ENCODE measurements around the gene PPP1R15B. TPM values are rescaled to one million over a fixed set of nuclear protein-coding genes. Genes with fewer than 3 reads are reported as not detected.

The PPP1R15B gene
- total RNA-seq, 6 experiments from 2014 or later: 27.4 to 34.8 (median 30.9) TPM

- H3K36me3 Mint-ChIP-seq (ENCODE audit: low read depth): peaks cover 46% of the 10 kb centered on the region
- H3K4me1 Mint-ChIP-seq (ENCODE audit: low read depth): peaks cover 12% of the 10 kb centered on the region
- TF ChIP-seq, protein P1, sequence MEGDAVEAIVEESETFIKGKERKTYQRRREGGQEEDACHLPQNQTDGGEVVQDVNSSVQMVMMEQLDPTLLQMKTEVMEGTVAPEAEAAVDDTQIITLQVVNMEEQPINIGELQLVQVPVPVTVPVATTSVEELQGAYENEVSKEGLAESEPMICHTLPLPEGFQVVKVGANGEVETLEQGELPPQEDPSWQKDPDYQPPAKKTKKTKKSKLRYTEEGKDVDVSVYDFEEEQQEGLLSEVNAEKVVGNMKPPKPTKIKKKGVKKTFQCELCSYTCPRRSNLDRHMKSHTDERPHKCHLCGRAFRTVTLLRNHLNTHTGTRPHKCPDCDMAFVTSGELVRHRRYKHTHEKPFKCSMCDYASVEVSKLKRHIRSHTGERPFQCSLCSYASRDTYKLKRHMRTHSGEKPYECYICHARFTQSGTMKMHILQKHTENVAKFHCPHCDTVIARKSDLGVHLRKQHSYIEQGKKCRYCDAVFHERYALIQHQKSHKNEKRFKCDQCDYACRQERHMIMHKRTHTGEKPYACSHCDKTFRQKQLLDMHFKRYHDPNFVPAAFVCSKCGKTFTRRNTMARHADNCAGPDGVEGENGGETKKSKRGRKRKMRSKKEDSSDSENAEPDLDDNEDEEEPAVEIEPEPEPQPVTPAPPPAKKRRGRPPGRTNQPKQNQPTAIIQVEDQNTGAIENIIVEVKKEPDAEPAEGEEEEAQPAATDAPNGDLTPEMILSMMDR (IDR thresholded peaks at IDR 0.05): no peak
- peaks cover 10% of the 10 kb centered on the region; the same call in 1 of the 2 replicates for H3K27me3 Mint-ChIP-seq (ENCODE audit: insufficient read depth)
- no peaks in the 10 kb centered on the region for H3K9me3 Mint-ChIP-seq
- peak overlapping the region; percentile 99 for H3K4me3 Mint-ChIP-seq
- peak overlapping the region; percentile 99 for H3K27ac Mint-ChIP-seq
- DNase-seq: peak; percentile 15
Observed at GRCh38 chr1:204410688-204411450, 748 bp downstream of the PPP1R15B start.

GRCh38 chr1:204409836-204410687 lies 1.6 kb downstream of the PPP1R15B start:
- Mint-ChIP-seq H3K27ac (peak overlapping the region; percentile 99), H3K9me3 (no peaks in the 10 kb centered on the region), H3K4me3 (peak overlapping the region; percentile 99), H3K4me1 (ENCODE audit: low read depth) (peaks cover 15% of the 10 kb centered on the region), H3K36me3 (ENCODE audit: low read depth) (peaks cover 49% of the 10 kb centered on the region), H3K27me3 (ENCODE audit: insufficient read depth) (peaks cover 10% of the 10 kb centered on the region; the same call in 1 of the 2 replicates)
- TF ChIP-seq, protein P1 (IDR thresholded peaks at IDR 0.05): no peak
- no peak for DNase-seq

GRCh38 chr1:204409123-204409522 lies 2.5 kb downstream of the PPP1R15B start:
- Mint-ChIP-seq H3K27ac (peak overlapping the region; percentile 70), H3K4me1 (ENCODE audit: low read depth) (peaks cover 15% of the 10 kb centered on the region), H3K4me3 (peak overlapping the region; percentile 99), H3K9me3 (no peaks in the 10 kb centered on the region), H3K36me3 (ENCODE audit: low read depth) (peaks cover 49% of the 10 kb centered on the region), H3K27me3 (ENCODE audit: insufficient read depth) (peaks cover 10% of the 10 kb centered on the region; the same call in 1 of the 2 replicates)
- TF ChIP-seq, protein P1 (IDR thresholded peaks at IDR 0.05): no peak
- no peak for DNase-seq

- Mint-ChIP-seq H3K4me1 (ENCODE audit: low read depth) (peaks cover 15% of the 10 kb centered on the region), H3K27ac (peak overlapping the region; percentile 70; the same call in 1 of the 2 replicates), H3K27me3 (ENCODE audit: insufficient read depth) (peaks cover 10% of the 10 kb centered on the region; the same call in 1 of the 2 replicates), H3K36me3 (ENCODE audit: low read depth) (peaks cover 52% of the 10 kb centered on the region), H3K9me3 (no peaks in the 10 kb centered on the region), H3K4me3 (peak overlapping the region; percentile 99)
- TF ChIP-seq, protein P1 (IDR thresholded peaks at IDR 0.05): no peak
- DNase-seq: no peak
Observed at GRCh38 chr1:204408602-204409001, 3.0 kb downstream of the PPP1R15B start.

DNA sequence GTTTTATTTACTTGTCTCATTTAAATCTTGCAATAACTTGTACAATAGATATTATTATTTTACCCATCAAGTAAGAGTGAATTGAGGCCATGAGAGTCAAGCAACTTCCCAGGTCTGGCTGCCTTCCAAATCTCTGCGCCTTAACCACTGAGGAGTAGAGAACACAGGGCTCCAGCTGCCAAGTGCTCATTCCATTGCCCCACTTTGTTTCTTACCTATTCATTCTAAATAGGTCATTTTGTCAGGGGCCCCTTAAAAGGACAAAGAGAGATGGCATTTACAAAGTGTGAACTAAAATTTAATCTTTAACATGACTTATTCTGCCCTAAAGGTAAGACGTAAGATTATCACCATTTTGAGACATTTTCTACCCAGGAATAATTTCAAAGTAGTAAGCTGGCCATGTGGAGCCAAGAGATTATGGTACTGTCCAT lies 3.5 kb downstream of the PPP1R15B start:
- peaks cover 10% of the 10 kb centered on the region; the same call in 1 of the 2 replicates for H3K27me3 Mint-ChIP-seq (ENCODE audit: insufficient read depth)
- peak overlapping the region; percentile 99 for H3K4me3 Mint-ChIP-seq
- H3K9me3 Mint-ChIP-seq: no peaks in the 10 kb centered on the region
- H3K4me1 Mint-ChIP-seq (ENCODE audit: low read depth): peaks cover 15% of the 10 kb centered on the region
- peak overlapping the region; percentile 62 for H3K27ac Mint-ChIP-seq
- DNase-seq: peak; percentile 22
- H3K36me3 Mint-ChIP-seq (ENCODE audit: low read depth): peaks cover 52% of the 10 kb centered on the region
- TF ChIP-seq, protein P1 (IDR thresholded peaks at IDR 0.05): no peak
